GM19043 (cell line): ENCODE results near the gene PCSK1.
"Not testable (repeated sequence)": the region's sequence is repeated elsewhere in the genome, so short reads cannot be mapped to it uniquely, and the experiment has no call there.

Source experiments
- ATAC-seq: cut with Tn5 transposase; IDR thresholded peaks from one replicate; pipeline ENCODE4 v1.9.1; 2021; ENCODE audit warnings: low read depth; ENCODE audit not compliant: unreplicated experiment

PCSK1 gene

DNA sequence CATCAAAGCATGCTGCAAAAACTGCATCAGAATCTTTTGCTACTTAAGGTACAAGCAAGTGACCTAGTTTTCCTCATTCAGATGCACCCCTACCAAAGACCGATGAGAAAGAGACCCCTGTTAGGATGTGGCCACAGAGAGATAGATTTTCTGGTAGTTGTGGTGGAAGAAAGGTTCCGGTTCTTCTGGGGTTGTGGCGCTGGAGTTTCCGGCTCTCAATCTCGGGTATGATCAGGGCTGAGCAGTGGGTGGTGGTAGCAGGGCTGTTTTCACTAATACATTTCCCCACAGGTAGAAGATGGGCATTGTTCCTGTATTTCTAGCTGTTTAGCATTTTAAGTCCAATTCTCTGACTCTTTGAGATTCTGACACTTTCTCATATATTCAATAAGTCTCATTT lies 58.4 kb downstream of the PCSK1 start:
- ATAC-seq, result no peak

DNA sequence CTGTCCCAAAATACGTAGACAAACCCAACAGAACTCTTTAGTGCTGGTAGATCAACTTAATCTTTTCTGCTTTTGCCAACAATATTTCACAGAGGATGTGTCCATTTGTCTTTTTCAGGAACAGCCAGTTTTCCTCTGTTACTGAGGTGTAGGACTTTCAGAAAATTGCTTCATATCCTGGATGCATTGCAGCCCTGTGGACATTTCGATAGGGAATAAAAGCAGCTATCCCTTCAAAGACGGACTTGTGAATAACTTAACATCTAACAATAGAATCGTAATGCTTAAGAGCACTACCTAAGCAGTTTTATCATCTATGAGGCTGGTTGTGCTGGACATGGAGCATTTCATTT lies 59.7 kb downstream of the PCSK1 start:
- no peak for ATAC-seq

DNA sequence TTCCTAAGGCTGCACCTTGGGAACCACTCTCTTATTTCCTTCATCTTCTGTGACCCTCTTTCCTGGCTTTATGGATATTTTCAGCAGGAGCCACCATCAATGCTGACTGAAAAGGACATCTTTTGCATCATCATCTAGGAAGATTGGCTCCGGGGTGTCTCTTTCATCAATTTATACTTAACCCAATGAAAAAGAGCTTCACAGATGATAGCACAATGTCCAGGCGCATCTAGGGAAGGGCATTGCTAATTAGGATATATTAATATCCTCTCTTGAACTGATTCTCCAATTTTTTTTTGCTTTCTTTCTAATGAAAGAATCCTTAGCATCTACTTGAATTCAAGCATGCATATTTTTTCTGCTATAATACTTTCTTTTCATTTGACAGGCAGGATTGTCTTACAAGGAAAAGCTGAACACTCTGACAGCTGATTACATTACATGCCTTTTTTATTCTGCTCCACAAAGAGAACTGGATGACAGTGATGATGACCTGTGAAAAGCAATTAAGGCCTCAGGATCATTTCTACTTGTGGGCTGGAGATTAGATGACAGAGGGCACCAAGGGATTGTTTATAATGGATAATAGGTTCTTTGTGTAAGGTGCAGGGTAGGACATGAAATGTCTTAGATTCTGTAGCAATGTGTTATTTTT lies 60.2 kb downstream of the PCSK1 start:
- ATAC-seq, result no peak

- ATAC-seq, result no peak
Observed at GRCh38 chr5:96370976-96371375, 62.1 kb downstream of the PCSK1 start.

DNA sequence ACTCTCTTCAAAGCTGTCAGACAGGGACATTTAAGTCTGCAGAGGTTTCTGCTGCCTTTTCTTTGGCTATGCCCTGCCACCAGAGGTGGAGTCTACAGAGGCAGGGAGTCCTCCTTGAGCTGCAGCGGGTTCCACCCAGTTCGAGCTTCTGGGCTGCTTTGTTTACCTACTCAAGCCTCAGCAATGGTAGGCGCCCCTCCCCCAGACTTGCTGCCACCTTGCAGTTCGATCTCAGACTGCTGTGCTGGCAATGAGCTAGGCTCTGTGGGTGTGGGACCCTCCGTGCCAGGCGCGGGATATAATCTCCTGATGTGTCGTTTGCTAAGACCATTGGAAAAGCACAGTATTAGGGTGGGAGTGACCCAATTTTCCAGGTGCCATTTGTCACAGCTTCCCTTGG lies 65.7 kb downstream of the PCSK1 start:
- not testable (repeated sequence) for ATAC-seq

GRCh38 chr5:96354237-96354636 lies 78.8 kb downstream of the PCSK1 start:
- no peak for ATAC-seq

- ATAC-seq, result no peak
Observed at GRCh38 chr5:96353220-96353619, 79.8 kb downstream of the PCSK1 start.

- ATAC-seq, result no peak
Observed at GRCh38 chr5:96350678-96351077, 82.4 kb downstream of the PCSK1 start.

DNA sequence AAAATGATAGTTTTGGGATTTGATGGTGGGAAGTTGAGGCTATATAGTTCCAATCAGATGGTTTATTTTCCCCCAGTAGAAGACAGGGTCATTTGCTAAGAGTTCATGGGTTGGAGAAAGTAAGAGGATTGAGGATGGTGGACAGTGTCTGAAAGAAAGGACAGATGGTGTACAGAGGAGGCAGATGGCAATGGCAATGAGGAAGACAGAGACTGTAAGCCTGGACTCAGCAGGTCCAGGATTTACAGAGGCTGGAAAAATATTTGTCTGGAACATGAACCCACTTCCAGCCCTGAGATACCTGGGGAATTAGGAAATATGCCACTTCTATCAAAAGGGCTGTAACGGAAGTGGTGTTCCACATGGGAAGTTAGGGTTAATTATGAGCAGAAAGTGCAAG lies 84.5 kb downstream of the PCSK1 start:
- no peak for ATAC-seq

DNA sequence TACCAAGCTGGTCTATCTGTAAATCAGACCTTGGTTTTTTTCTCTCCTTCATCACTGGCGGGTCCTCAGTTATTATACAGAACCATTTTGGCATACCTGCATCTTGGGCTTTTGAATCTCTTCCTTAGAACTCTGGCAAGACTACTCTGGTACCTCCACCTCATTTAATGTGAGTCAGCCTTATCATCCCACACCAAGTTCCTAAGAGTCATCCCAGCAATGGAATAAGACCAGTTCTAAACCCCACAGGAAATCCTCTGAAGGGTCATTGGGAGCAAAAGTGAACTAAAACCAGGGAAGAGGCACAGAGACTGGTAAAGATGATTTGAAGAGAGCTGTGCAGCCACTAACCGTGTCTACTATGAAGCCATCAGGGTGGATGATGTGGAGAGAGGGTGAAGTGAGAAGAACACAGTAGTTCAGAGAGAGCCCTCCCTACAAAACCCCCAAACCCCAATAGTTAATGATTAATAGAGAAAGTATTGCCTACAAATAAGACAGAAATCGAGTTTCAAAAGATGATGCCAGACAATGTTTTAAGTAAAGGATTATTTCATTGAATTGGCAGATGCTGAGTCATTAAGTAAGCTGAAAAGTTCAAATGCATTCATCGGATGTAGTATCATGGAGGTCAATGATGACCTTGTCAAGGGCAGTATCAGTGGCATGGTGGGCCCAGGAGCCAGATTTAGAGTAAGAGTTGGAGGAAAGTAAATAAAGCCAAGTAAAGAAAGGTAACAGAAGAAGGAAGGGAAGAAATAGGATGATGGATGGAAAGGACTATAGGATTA lies 85.4 kb downstream of the PCSK1 start:
- ATAC-seq, result no peak

DNA sequence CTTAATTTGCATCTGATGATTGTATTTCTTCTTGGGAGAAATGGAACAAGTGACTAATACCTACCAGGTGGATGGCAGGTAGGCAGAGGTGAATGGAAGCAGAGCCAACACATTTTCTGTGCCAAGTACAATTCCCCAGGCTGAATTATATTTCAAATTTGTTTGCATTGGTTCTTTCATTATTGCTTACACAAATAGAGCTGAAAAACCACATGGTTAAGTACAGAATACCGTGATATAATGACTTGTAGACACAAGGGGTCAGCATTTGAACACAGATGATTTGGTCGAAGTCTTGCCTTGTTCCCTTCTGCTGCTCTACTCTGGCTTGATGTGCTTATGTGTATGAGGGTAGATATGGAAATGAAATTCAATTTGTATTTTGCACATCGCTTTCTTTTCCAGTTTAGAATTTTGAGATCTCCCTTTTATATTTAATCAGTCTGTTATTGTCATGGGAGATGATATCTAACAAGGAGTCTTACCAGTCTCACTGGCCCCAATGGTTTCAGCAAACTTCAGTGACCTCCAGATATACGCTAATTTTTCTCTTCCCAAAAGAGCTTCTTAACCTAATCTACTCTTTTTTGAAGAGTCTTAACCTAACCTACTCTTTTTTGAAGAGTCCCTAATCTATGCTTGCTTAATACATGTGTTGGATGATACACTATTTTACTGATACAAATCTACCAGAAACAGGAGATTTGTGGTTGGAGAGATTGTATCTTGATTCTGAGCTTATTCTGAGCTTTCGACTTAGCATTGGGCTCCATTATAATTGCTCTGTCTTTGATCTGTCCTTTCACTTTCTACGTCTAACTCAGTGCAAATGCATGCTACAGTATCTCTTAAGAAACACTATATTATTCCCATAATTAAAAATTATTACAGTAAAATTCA lies 88.1 kb downstream of the PCSK1 start:
- ATAC-seq, result peak; percentile 89

DNA sequence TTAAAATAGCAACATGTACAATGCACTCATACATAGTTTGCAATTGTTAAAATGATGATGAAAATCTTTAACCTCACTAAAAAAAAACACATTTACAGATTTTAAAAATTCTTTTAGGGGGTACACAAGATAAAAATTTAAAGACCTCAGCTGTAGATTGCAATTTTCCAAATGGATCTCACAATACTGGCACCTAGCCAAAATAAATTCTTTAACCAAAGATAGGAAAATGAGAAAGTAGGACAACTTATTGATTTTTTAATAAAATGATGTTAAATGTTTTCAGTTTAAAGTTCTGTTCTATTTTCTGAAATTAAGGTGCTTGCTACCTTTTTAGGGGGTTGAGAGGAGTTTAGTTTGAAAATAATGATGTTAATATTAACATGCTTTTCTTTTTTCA lies 90.0 kb downstream of the PCSK1 start:
- ATAC-seq, result no peak

- ATAC-seq, result no peak
Observed at GRCh38 chr5:96342581-96342980, 90.5 kb downstream of the PCSK1 start.
